CD4-positive, CD25-positive, alpha-beta regulatory T cell (primary cell): ENCODE measurements around the gene KIF26B. TPM values are rescaled to one million over a fixed set of nuclear protein-coding genes. Genes with fewer than 3 reads are reported as not detected.

ENCODE experiments used
- ATAC-seq, 2 donors: fragments of 150-1000 bp; cut with Tn5 transposase; one replicate each; pipeline ENCODE4 v1.10.0; 2021; ENCODE audit warnings: low read depth in 2 of 2, moderate number of reproducible peaks in 2 of 2, moderate library complexity in 1 of 2
- DNase-seq, 3 donors: peaks; one replicate each; pipeline versions ENCODE4 v3.0.0 to v3.0.0-alpha.2; 2012 to 2022; ENCODE audit warnings: mixed read lengths in 1 of 3
- H3K27ac ChIP-seq: one replicate; pipeline ENCODE4 v1.7.0; 2013; ENCODE audit warnings: mild to moderate bottlenecking, low read length; ENCODE audit not compliant: insufficient read depth, poor library complexity, severe bottlenecking
- H3K27me3 ChIP-seq: one replicate; pipeline ENCODE4 v1.7.0; 2013; ENCODE audit warnings: low read length; ENCODE audit not compliant: control insufficient read depth, insufficient read depth
- H3K36me3 ChIP-seq: one replicate; pipeline ENCODE4 v1.7.0; 2013; ENCODE audit warnings: mild to moderate bottlenecking, low read length, moderate library complexity; ENCODE audit not compliant: control insufficient read depth, insufficient read depth
- H3K4me1 ChIP-seq: 2 replicates; pipeline ENCODE4 v1.7.0; 2013; ENCODE audit warnings: mild to moderate bottlenecking, low read length; ENCODE audit not compliant: insufficient read depth, control insufficient read depth, poor library complexity, severe bottlenecking
- H3K4me3 ChIP-seq: one replicate; pipeline ENCODE4 v1.7.0; 2013; ENCODE audit warnings: low read depth, mild to moderate bottlenecking, low read length, moderate library complexity
- H3K9me3 ChIP-seq, 2 experiments: 1 replicate in 1 of 2; 2 replicates in 1 of 2; pipeline ENCODE4 v1.7.0; 2013; ENCODE audit warnings: low read length in 2 of 2, mild to moderate bottlenecking in 1 of 2, moderate library complexity in 1 of 2; ENCODE audit not compliant: control insufficient read depth in 2 of 2
- H3K27ac Mint-ChIP-seq, 3 donors: one replicate each; pipeline ENCODE4 v1.8.0; 2020 to 2022; ENCODE audit warnings: mild to moderate bottlenecking in 3 of 3, mixed read lengths in 3 of 3, moderate library complexity in 2 of 3
- H3K27me3 Mint-ChIP-seq: one replicate; pipeline ENCODE4 v1.8.0; 2022; ENCODE audit warnings: mild to moderate bottlenecking, mixed read lengths
- H3K36me3 Mint-ChIP-seq: one replicate; pipeline ENCODE4 v1.8.0; 2020; ENCODE audit warnings: mixed read lengths
- H3K4me1 Mint-ChIP-seq, 4 donors: one replicate each; pipeline ENCODE4 v1.8.0; 2020 to 2022; ENCODE audit warnings: mixed read lengths in 4 of 4, mild to moderate bottlenecking in 1 of 4
- H3K4me3 Mint-ChIP-seq, 4 donors: one replicate each; pipeline ENCODE4 v1.8.0; 2020 to 2022; ENCODE audit warnings: mild to moderate bottlenecking in 4 of 4, mixed read lengths in 4 of 4, moderate library complexity in 3 of 4
- H3K9me3 Mint-ChIP-seq, 7 donors: one replicate each; pipeline ENCODE4 v1.8.0; 2020 to 2022; ENCODE audit warnings: mixed read lengths in 7 of 7, mild to moderate bottlenecking in 3 of 7, moderate library complexity in 2 of 7
- polyA plus RNA-seq, 4 donors: library from polyadenylated mRNA; unstranded; fragments of 300-500 nt; fragmentation: Illumina TruSeq; gene quantifications; one replicate each; pipeline ENCODE4 v1.2.3, GENCODE V29; 2021
- total RNA-seq: library from RNA; stranded (reverse); gene quantifications from one replicate; pipeline ENCODE4 v1.2.3, GENCODE V29; 2022

The KIF26B gene
- total and polyA plus RNA-seq, 5 donors from 2014 or later, result not detected

DNA sequence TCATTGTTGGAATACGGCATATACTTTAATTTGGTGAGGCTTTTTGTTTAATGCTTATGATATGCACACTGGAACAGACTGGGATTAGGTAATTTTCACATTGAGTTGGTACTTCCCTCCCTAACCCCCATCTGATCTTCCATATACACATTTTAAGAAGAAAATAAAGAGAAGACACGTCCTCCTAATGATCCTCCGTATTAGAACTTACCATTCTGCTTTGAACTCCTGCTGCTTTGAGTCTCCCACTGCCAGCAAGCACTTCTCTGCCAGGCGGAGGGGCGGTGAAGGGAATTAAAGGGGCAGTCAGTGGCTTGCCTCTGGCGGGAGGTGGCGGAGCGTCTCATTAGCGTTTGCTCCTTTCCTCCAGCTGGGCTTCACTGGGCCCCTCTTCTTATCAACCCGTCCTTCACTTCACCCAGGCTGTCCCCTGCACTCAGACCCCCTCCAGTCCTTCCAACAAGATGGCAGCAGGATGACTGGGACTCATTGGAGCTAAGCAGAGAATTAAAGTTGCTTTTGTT, 433.4 kb downstream of the KIF26B start:
- H3K4me3 Mint-ChIP-seq, result no peak overlapping the region
- H3K9me3 Mint-ChIP-seq, result no peaks in the 10 kb centered on the region
- ATAC-seq, result no peak

DNA sequence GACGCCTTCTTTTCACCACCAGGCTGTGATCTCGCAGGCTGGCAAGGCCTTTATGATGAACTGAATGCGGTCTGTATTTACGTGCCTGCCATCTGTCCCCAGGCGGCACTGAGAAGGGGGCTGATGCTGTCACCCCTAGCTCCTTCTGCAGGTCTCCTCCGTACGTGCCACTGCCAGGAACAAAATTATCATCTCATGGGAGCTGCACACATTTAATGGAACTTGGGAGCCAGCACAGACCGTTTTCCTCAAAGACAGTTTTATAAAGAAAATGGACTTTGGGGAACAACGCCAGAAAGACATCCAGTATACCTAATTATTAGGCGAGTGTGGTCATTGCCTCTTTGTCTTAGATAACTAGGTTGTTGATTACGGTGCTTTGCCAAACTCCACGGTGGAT, 434.5 kb downstream of the KIF26B start:
- Mint-ChIP-seq H3K27me3 (no peaks in the 10 kb centered on the region), H3K4me3 (no peak overlapping the region), H3K27ac (no peak overlapping the region), H3K4me1 (no peaks in the 10 kb centered on the region), H3K36me3 (no peaks in the 10 kb centered on the region), H3K9me3 (no peaks in the 10 kb centered on the region)
- Histone ChIP-seq H3K4me3 (no peak overlapping the region), H3K36me3 (no peaks in the 10 kb centered on the region), H3K9me3 (no peaks in the 10 kb centered on the region), H3K4me1 (no peaks in the 10 kb centered on the region), H3K27me3 (no peaks in the 10 kb centered on the region), H3K27ac (no peak overlapping the region)
- DNase-seq, result no peak
- no peak for ATAC-seq

More for the DNA sequence above, 433.4 kb downstream of the KIF26B start:
- Mint-ChIP-seq H3K27ac (no peak overlapping the region), H3K4me1 (no peaks in the 10 kb centered on the region), H3K36me3 (no peaks in the 10 kb centered on the region), H3K27me3 (no peaks in the 10 kb centered on the region)
- H3K9me3 ChIP-seq, result no peaks in the 10 kb centered on the region
- H3K4me1 ChIP-seq, result no peaks in the 10 kb centered on the region
- H3K36me3 ChIP-seq, result no peaks in the 10 kb centered on the region
- H3K4me3 ChIP-seq, result no peak overlapping the region
- no peak overlapping the region for H3K27ac ChIP-seq
- H3K27me3 ChIP-seq, result no peaks in the 10 kb centered on the region
- DNase-seq, result no peak

DNA sequence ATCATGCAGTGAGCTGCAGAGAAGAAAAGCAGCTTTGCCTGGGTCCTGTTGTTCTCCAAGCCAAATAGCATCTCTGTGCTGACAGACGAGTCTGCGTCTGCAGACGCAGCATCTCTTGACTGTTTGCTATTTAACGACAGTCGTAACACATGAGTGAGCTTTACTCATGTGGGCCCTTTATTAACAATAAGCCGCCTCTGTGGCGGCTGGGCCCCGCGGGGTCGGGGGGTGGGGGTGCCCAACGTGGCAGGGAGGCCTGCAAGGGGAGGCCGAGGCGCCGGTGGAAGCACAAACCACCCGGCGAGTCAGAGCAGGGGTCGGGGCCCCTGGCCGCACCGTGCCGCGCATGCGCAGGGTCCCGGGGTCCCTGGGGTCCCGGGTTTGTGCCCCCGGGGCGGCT, 435.1 kb downstream of the KIF26B start:
- Histone ChIP-seq H3K36me3 (no peaks in the 10 kb centered on the region), H3K4me1 (no peaks in the 10 kb centered on the region), H3K27me3 (no peaks in the 10 kb centered on the region), H3K27ac (no peak overlapping the region), H3K9me3 (no peaks in the 10 kb centered on the region), H3K4me3 (no peak overlapping the region)
- no peak for ATAC-seq
- Mint-ChIP-seq H3K27ac (no peak overlapping the region), H3K4me1 (no peaks in the 10 kb centered on the region), H3K27me3 (no peaks in the 10 kb centered on the region), H3K9me3 (peaks cover 0 to 4% (median 0%) of the 10 kb centered on the region in 7 donors), H3K36me3 (no peaks in the 10 kb centered on the region), H3K4me3 (no peak overlapping the region)
- DNase-seq, result no peak

DNA sequence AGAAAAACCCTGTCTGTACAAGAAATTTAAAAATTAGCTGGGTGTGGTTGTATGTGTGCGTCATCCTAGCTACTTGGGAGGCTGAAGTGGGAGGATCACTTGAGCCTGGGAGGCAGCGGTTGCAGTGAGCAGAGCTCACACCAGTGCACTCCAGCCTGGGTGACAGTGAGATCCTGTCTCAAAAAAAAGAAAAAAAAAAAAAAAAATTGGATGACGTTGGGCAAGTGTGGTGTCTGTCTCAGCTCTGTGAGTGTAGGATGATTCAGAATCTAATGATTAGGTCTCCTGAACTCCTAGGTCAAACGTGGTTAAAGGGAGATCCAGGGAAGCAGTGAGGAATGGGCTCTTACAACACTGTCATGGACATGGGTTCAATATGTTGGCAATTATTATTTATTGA, 435.9 kb downstream of the KIF26B start:
- Mint-ChIP-seq H3K27ac (no peak overlapping the region), H3K4me1 (no peaks in the 10 kb centered on the region), H3K9me3 (peaks cover 0 to 4% (median 0%) of the 10 kb centered on the region in 7 donors), H3K27me3 (no peaks in the 10 kb centered on the region), H3K4me3 (no peak overlapping the region), H3K36me3 (no peaks in the 10 kb centered on the region)
- Histone ChIP-seq H3K27me3 (no peaks in the 10 kb centered on the region), H3K27ac (no peak overlapping the region), H3K4me1 (no peaks in the 10 kb centered on the region), H3K9me3 (no peaks in the 10 kb centered on the region), H3K4me3 (no peak overlapping the region), H3K36me3 (no peaks in the 10 kb centered on the region)
- DNase-seq, result no peak
- no peak for ATAC-seq

DNA sequence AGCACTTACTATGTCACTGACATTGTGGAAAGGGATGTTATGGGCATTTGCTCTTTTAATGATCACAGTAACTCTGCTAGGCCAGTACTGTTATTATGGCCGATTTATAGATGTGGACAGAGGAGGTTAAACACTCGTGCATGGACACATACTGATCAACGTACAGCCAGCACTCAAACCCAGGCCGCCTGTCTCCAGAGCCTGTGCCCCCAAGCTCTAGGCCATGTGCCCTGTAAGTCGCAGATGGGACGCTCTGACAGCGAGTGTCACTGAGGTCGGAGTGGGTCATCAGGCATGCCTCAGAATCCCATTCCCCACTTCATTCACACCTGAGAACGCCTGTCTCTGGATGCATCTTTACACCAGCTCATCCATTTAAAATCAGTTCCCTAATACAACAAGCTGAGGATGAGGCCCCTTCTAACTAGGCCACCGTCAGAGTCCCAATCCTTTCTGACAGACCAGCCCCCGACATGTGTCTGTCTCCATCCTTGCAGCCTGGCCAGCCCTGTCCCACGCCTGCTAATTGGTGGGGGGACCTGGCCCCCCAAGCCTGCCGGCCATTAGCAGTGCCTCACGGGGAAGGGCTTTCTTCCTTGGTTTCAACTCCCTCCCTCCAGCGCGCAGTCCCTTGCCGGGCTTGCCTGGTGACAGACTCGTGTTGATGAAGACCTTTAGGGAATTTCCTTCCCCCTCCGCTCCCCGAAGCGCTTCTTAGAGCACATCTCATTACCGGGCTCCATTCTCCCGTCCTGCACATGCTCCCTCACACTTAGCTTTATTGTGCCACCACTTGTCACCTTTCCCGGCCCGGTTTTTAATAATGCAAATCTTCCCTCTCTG, 436.8 kb downstream of the KIF26B start:
- H3K27ac ChIP-seq, result no peak overlapping the region
- DNase-seq (no peak), ATAC-seq (no peak)
- Mint-ChIP-seq H3K27ac (no peak overlapping the region), H3K27me3 (no peaks in the 10 kb centered on the region), H3K4me3 (no peak overlapping the region), H3K9me3 (peaks cover 0 to 4% (median 0%) of the 10 kb centered on the region in 7 donors), H3K4me1 (no peaks in the 10 kb centered on the region), H3K36me3 (no peaks in the 10 kb centered on the region)
- H3K27me3 ChIP-seq, result no peaks in the 10 kb centered on the region
- H3K9me3 ChIP-seq, result no peaks in the 10 kb centered on the region
- no peak overlapping the region for H3K4me3 ChIP-seq
- no peaks in the 10 kb centered on the region for H3K4me1 ChIP-seq
- no peaks in the 10 kb centered on the region for H3K36me3 ChIP-seq

DNA sequence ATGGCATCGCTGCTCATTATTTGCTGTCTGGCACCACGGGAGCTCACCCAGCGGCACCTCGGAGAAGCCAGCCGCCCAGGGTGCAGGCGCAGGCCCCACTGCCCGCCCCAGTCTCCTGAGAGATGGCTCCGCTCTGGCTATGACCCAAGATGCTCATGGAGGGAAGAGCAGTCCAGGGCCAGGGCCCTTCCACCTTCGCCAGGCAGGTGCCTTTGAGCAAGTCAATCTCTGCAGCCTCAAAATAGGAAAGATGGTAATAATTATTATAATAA, 437.3 kb downstream of the KIF26B start:
- H3K9me3 ChIP-seq, result no peaks in the 10 kb centered on the region
- Mint-ChIP-seq H3K9me3 (peaks cover 0 to 4% (median 0%) of the 10 kb centered on the region in 7 donors), H3K27ac (no peak overlapping the region), H3K4me3 (no peak overlapping the region), H3K4me1 (no peaks in the 10 kb centered on the region), H3K27me3 (no peaks in the 10 kb centered on the region), H3K36me3 (no peaks in the 10 kb centered on the region)
- no peak for DNase-seq
- ATAC-seq, result no peak
- H3K4me3 ChIP-seq, result no peak overlapping the region
- no peaks in the 10 kb centered on the region for H3K27me3 ChIP-seq
- H3K27ac ChIP-seq, result no peak overlapping the region
- H3K4me1 ChIP-seq, result no peaks in the 10 kb centered on the region
- no peaks in the 10 kb centered on the region for H3K36me3 ChIP-seq

DNA sequence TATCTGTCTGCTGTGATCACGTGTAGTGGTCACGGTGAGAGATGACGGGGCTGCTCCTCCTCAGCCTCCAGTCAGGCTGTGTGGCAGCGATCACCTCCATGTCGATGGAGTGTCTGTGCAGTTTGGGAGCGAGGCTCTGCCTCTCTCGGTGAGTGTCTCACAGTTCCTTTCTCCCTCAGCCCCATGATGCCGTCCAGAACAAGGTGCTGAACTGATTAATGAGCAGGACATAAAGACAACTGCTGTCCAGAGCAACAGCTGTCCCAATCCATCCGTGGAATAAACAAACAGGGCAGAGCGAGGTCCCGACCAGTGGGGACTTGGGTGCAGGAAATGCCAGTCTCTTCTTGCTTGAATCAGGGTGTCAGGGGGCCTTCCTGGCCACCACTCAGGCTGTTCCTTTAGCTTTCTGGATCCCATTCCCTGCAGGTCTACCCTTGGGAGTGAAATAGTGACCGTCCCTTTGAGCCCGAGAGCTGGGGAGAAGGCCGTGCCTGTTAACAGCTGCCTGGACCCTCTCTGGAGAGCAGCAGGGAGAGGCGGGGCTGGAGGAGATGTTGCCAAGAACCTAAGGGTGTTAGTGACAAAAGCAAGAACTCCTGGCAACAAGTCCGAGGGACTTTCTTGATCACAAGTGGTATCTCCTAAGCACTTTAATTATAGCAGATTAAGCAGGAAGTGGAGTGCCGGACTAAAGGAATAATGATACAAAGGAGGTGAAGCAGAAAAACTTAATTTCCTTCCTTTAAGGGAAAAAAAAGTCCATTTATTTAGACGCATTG, 443.9 kb downstream of the KIF26B start:
- no peak for ATAC-seq
- no peak overlapping the region for H3K27ac Mint-ChIP-seq
- H3K27ac ChIP-seq, result no peak overlapping the region
- H3K27me3 Mint-ChIP-seq, result no peaks in the 10 kb centered on the region
- H3K9me3 Mint-ChIP-seq, result peaks cover 0 to 4% (median 0%) of the 10 kb centered on the region in 7 donors
- H3K9me3 ChIP-seq, result no peaks in the 10 kb centered on the region
- H3K4me1 ChIP-seq, result no peaks in the 10 kb centered on the region
- no peak overlapping the region for H3K4me3 ChIP-seq
- no peaks in the 10 kb centered on the region for H3K36me3 ChIP-seq
- H3K36me3 Mint-ChIP-seq, result no peaks in the 10 kb centered on the region
- H3K4me3 Mint-ChIP-seq, result no peak overlapping the region
- H3K27me3 ChIP-seq, result no peaks in the 10 kb centered on the region
- no peak for DNase-seq
- no peaks in the 10 kb centered on the region for H3K4me1 Mint-ChIP-seq
